Measurements from ENCODE around the gene ENPP6.

The ENPP6 gene

DNA sequence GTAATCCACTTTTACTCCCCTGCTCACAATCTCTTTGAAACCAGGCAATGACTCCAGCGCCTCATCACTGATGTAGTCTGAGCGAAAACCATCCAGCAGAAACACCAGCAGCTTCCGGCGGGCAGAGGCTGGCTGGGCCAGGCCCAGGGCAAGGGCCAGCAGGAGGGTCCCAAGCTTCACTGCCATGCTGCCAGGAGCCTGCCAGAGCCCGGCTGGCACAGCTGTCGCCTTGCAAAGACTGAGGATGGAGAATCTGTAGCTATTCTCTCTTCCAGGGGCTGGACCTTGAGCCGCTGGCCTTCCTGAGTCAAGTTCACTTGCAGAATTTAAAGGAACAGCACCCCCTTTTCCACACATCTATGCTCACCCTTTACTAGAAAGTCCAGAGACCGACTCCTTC lies at the start of gene ENPP6:
Gene ENPP6, minus strand, starts transcription at position 240 of the 400 bp plus-strand sequence. Its CDS starts 54 bp downstream, at position 186.
- DNase-seq (ENCODE audit: insufficient read length, low spot score) (no peak), FAIRE-seq (no peak)

DNA sequence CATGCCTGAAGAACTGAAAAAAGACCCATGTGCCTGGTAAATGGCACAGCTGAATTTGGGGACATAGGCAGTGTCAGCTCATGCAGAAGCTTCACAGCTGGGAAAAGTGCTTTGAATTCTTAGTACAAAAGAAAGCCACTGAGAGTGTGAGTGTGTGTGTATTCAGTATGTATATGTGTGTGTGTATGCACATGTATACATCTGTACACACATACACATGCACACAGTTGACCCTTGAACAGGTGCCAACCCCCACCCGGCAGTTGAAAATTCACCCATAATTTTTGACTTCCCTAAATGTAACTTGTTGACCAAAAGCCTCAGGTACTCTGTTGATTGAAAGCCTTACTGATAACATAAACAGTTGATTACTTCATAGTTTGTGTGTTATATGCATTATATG lies 49.5 kb upstream of the ENPP6 start:
- DNase-seq (ENCODE audit: insufficient read length, low spot score) (no peak), FAIRE-seq (no peak)

DNA sequence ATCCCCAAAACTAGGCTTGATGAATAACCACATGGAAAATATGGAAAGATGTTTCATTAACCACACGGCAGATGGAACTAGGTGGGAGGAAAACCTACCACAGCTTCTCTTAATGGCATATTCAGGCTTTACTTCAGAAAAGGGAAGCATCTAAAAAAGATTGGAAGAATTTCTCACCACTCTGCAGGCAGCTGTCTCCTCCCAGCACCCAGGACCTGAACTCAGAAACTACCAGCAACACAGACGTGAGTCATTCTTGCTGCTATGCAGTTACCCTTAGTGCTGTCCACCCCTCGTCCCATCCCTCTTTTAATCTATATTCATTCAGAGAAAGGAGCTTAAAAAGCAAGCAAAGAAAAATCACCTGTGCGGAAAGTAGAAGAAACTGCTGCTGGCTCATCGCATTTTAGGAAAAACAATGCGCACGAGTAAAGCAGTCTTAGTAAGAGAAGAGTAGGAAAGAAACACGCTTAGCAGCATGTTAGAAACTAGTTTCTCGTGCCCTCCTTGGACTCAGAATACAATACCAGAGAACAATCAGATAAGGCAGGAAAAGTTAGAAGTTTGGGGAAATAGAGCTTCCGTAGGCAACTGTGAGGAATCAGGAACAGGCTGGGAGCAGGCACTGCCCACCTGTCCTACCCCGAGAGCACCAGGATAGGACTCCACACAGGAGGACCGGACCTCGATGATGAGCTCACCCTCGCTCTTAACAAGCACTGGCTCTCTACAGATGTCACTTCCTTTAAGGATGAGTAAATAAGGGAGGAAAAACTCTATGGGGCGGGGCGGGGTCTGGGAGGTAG lies 48.1 kb upstream of the ENPP6 start:
- DNase-seq (ENCODE audit: insufficient read length, low spot score) = no peak
- no peak for FAIRE-seq

DNA sequence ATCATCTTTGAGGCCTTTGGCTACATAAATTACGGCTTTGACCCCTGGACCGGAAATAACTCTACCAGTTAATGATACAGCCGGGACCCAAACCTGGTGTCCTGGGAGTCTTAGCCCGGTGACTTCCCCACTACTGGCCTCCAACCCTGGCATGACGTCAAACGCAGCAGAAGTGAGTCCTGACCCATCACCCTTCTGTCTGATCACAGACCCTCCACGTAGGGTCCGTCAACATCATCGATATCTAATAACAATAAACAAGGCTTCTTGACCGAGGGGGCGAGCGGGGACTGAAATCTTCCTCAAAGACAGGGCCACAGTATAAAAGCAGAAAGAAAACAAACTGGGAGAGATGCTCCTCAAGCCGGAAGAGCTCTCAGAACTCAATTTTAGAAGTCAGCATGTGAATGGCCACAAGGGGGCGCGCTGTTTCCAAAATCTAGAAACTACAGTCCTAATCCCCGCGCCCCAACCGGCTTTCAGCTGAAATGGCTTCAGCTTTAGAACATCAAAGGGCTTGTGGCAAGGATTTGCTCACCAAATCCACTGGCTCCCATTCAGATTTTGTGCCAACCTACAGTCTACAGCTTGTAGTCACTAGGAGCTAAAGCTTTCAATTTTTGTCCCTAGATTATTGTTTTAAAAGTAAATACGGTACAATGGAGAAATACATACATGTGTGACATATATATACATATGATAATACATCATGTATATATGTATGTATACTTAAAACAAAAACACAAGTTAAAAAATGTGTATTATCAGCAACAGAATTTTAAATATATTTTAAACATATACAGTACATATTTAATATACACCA lies 46.4 kb upstream of the ENPP6 start:
- peak; percentile 77 for DNase-seq (ENCODE audit: insufficient read length, low spot score)
- peak; percentile 40 for FAIRE-seq

DNA sequence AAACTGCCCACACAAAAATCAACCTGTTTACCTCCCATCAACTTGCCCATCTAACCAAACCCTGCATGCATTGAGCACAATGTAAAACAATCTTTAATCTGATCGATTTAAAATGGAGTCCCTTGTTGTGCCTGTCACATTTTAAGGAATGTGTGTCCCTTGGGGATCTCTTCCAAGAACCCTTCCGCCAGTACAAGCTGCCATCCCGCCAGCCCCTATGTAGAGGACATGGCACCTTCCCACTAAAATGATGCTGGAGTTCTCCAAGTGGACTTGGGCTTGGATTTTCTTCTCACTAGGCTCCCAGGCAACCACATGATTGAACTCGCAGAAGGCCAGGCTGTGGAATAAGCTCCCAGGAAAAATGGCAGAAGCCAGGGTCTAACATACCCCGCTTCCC lies 45.8 kb upstream of the ENPP6 start:
- FAIRE-seq = no peak
- DNase-seq (ENCODE audit: insufficient read length, low spot score) = no peak

DNA sequence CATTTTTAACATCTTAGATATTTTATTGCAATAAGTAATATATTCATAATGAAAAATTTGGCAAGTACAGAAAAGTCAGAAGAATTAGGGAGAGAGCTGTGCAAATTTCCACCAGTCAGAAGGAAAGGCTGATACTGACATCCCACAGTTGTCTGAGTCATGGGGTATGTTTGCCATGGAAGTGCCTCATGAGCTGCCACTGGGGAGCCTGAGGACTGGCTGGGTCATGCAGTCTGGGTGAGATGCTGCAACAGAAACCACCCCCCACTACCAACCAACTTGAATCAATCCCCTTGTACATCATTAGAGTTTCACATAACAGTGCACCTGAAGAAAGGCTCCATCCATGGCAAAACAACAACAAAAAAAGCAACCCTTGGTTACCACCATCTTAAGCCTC lies 45.2 kb upstream of the ENPP6 start:
- DNase-seq (ENCODE audit: insufficient read length, low spot score) (no peak), FAIRE-seq (no peak)

DNA sequence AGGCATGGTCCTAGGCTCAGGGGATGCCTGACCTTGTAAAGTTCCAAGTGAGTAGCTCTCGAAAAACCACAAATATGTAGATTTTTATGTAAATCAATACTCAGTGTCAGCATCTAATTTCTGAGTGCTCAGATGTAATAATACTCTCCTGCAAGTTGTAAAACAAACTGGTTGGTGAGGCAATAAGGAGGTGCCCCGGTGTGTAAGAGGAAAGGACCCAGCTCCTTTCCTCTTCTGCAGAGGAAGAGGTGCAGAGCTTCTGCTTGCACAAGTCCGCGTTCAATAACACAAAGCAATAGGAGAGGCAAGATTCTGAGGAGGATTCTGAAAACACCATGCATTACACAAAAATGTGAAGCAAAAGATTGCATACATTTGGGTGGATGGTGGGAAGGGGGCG lies 43.6 kb upstream of the ENPP6 start:
- DNase-seq (ENCODE audit: insufficient read length, low spot score) (no peak), FAIRE-seq (no peak)

DNA sequence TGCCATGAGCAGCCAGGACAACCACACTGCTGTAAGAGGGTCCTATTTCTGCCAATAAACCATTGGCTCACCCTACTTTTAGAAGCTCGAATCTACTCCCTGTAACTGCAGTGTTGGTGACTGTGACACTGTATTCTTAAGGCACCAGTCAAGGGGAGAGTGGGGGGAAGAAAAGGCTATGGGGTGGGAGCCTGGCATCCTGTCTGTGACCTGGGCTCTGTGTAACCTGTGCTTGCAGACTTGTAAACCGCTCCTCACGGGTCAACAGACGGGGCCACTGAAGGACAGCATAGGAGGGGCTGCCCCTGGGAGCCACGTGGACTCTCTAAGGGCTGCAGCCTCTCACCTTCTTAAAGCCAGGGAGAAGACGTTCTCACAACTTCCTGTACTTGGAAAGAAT lies 42.2 kb upstream of the ENPP6 start:
- DNase-seq (ENCODE audit: insufficient read length, low spot score) (no peak), FAIRE-seq (no peak)

DNA sequence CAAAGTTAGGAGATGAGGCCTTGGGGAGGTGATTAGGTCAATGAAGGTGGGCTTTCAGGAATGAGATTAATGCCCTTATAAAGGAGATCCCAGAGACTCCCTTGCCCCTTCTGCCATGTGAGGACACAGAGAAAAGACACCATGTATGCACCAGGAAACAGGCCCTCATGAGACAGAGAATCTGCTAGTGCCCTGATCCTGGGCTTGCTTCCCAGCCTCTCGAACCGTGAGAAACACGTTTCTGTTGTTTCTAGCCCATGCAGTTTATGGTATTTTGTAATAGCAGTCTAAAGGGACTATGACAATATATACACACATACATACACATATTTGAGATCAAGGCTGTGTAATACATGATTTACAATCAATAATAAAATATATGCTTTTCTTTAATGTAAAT lies 41.4 kb upstream of the ENPP6 start:
- no peak for DNase-seq (ENCODE audit: insufficient read length, low spot score)
- no peak for FAIRE-seq

DNA sequence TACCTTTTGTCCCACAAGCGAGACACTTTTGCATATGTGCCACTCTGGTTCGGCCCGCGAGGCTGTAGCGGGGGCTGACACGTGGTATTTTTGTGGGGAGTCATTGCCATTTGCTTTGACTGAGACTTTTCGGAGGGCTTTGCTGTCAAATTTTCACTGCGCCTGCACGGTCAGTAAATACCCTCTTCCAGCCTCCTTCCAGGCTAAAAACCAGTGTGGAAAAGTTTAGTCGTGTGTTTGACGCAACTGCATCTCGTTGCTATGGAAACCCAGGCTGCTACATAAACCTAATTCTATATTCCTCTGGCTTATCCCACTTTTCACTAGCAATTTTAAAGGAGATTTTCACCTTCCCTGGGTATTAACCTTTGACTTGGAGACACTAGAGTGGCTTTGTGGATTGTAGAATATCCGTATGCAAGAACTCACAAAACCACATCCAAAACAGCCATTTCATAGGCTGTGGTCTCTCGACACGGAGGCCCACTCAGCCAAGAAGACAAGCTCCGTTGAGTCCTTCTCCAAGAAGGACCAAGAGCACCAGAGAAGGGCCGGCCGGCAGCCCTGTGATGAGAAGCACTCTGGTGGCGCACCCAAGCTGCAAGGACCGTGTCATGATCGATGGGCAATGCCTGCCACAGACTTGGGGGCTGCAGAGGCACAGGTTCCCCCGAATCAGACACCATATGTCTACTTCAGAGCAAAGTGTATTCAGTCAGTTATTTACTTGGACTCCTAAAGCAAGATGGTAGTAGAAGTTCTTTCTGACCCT lies 38.4 kb upstream of the ENPP6 start:
- DNase-seq (ENCODE audit: insufficient read length, low spot score) (no peak), FAIRE-seq (no peak)

DNA sequence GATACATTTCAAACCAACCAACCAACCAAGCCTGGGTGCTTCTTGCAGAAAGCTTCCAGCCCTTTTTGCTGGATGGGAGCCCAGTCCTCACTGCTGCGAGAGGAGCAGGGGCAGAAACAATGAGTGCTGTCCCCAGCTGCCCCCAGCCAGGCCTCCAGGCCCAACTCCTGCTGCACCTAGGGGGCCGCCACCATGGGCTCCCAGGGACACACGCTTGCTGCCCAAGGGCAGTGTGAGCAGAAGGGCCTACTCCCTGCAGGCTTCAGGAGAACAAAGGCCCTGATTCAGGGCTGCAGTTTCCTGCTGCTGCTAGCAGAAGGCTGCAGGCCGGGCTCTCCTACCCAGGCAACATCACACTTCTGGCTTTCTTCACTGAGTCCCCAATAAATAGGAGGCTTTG lies 37.7 kb upstream of the ENPP6 start:
- no peak for DNase-seq (ENCODE audit: insufficient read length, low spot score)
- no peak for FAIRE-seq

DNA sequence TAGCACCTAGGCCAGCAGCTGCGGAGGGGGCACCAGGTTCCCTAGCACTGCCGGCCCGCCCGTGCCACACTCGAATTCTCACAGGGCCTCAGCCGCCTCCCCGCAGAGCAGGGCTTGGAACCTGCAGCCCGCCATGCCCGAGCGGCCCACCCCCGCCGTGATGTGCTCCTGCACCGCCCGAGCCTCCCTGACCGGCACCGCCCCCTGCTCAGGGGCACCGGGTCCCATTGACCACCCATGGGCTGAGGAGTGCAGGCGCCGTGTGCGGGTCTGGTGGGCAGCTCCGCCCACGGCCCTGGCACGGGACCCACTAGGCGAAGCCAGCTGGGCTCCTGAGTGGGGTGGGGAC lies 35.4 kb upstream of the ENPP6 start:
- DNase-seq (ENCODE audit: insufficient read length, low spot score) = no peak

DNA sequence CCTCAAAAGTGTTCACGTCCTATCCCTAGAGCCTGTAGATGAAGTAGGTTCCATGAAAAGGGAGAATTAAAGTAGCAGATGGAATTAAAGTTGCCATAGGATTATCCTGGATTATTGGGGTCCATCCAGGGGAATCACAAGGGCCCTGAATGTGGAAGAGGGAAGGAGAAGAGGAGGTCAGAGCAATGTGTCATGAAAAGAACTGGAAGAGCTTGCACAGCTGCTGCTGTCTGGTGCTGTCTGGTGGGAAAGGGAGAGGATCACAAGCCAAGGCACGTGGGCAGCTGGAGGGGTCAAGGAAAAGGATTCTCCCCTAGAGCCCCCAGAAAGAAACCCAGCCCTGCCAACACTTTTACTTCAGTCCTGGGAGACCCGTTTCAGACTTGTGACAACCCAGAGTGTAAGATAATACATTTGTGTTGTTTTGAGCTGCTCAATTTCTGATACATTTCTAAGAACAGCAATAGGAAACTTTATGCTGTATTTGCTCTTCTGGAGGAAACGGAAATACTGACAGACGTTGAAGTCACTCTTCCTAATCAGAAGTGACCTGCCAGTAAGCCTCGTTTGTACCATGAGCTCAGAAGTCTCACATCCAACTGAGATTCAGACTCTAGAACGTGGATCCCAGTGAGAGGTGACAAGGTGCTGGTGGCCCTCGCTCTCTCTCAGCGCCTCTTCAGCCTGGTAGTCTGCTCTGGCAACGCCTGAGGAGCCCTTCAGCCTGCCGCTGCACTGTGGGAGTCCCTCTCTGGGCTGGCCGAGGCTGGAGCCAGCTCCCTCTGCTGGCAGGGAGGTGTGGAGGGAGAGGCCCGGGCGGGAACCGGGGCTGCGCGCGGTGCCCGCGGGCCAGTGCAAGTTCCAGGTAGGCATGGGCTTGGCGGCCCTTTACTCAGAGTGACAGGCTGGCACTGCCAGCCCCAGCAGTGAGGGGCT lies 34.7 kb upstream of the ENPP6 start:
- FAIRE-seq = no peak

More for the DNA sequence above, 35.4 kb upstream of the ENPP6 start:
- no peak for FAIRE-seq

DNA sequence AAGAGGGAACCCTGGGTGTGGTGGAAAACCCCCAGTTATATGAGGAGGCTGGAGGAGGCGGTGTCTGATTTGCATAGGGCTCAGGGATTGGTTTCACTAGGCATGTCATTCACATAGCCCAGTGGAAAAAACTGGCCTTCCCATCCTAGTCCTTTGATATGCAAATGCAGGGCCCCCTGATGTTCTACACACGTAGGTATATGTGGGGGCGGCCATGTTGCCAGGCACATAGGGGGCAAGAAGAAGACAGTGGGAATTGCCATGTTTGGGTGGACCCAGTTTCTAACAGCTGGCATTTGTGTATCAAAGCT lies 34.0 kb upstream of the ENPP6 start:
- DNase-seq (ENCODE audit: insufficient read length, low spot score) (no peak), FAIRE-seq (no peak)

More for the DNA sequence above, 34.7 kb upstream of the ENPP6 start:
- DNase-seq (ENCODE audit: insufficient read length, low spot score) = no peak

DNA sequence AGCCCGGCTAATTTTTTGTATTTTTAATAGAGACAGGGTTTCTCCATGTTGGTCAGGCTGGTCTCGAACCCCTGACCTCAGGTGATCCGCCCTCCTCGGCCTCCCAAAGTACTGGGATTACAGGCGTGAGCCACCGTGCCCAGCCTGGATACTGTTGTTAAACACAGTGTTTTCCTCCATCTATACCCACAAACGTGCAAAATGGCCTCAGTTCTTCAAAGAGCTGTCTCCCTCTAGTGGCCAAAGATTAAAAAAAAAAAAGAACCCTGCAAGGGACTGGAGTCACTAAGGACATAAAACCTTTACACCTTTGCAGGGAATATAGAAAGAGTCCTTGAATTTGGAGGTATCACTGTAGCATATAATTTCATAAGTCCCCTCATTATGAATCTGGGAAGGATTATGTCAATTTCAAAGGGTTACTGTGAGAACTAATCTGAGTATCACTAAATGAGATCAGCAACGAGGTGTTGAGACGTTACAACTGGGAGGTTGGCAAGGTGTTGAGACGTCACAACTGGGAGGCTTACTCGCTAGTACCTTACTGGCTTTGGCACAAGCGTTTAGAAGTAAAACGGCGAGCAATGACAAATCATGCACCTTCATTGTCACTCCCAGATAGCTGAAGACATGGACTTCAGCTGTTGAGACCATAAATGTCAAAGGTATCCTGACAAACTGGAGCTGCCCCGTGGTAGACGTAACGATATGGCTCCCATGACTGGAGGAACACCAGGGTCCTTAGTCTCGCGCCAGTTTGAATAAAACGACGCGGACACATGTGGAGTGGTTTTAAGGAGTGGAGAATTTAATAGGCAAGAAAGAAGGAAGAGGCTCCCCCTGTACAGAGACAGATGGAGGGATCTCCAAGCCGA lies 33.4 kb upstream of the ENPP6 start:
- no peak for FAIRE-seq

DNA sequence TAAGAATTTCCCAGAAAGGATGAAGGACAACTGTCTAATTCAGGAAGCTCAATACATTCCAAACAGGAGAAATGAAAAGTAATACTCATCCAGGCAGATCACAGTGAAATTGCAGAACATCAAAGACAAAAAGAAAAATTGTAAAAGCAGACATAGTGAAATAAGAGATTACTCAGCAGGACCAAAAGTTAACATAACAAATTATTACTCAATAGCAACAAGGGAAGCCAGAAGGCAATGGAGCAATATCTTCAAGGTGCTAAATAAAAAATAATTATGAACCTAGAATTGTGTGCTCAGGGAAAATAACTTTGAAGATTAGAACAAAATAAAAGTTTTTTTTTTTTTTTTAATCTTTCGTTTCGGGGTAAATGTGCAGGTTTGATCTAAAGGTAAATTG lies 30.5 kb upstream of the ENPP6 start:
- DNase-seq (ENCODE audit: insufficient read length, low spot score) = no peak
- FAIRE-seq = no peak

More for the DNA sequence above, 33.4 kb upstream of the ENPP6 start:
- peak; percentile 61 for DNase-seq (ENCODE audit: insufficient read length, low spot score)

DNA sequence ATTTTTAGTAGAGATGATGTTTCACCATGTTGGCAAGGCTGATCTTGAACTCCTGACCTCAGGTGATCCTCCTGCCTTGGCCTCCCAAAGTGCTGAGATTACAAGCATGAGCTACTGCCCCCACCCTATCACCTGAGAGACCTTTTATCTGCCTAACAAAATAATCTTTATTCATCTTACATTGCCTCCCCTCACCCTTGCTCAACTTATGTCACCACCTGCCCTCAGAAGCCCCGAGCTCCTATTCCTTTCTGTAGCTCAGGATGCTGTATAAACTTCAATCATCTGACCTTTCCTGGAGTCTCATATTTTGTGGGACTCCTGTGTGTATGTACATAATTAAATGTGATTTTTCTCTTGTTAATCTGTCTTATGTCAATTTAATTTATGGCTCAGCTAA lies 29.7 kb upstream of the ENPP6 start:
- DNase-seq (ENCODE audit: insufficient read length, low spot score) (no peak), FAIRE-seq (no peak)

DNA sequence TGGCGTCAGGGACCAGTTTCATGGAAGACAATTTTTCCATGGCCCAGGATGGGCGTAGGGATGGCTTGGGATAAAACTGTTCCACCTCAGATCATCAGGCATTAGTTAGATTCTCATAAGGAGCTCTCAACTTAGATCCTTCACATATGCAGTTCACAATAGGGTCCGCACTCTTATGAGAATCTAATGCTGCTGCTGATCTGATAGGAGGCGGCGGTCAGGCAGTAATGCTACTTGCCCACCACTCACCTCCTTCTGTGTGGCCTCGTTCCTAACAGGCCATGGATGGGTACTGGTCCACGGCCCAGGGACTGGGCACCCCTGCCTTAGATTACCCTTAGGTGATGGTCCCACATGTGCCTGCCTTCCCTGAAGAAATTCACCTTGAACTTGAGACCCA lies 28.8 kb upstream of the ENPP6 start:
- FAIRE-seq (no peak), DNase-seq (ENCODE audit: insufficient read length, low spot score) (no peak)

DNA sequence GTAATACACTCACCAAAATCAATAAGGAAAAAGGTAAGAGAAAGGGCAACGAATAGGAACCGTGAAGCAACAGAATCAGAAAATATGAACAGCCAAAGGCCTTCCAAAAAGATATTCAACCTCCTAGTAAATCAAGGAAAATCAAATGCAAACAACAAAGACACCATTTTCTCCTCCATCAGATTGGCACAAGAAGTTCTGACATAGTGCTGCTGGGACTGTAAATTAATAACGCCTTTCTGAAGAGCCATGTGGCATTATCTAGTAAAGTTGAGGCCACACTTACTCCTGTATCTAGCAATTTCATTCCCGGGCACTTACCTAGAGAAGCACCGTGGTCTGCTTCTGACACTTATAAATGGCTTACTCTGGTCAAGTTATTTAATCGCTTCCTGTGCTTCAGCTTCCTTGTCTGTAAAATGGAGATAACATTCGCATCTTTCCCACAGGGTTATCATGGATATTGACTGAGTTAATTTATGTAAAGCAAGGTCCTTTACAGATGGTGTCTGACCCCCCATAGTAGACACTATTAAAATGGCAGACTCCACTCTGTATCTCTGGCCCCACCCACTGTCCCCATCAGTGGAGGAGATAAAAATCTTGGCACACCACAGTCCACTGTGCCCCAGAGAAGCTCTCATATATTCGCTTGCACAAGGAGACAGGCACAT lies 20.5 kb upstream of the ENPP6 start:
- FAIRE-seq = no peak
- DNase-seq (ENCODE audit: insufficient read length, low spot score) = no peak

All from HTR-8/SVneo (cell line).